Esophagus squamous epithelium (tissue), 5 donors: ENCODE data around the gene SEMA4B. TPM values are rescaled to one million over a fixed set of nuclear protein-coding genes. Genes with fewer than 3 reads are reported as not detected.

Experiments
- DNase-seq: peaks from one replicate; lab custom pipeline; 2025; lab: John Stamatoyannopoulos, UW
- H3K27ac ChIP-seq, 4 donors: fragments of 200-600 bp; sonication (generic); one replicate each; pipeline ENCODE4 v1.5.1; 2016 to 2019; ENCODE audit warnings: mild to moderate bottlenecking in 1 of 4
- H3K27me3 ChIP-seq, 4 donors: fragments of 200-600 bp; sonication (generic); 1 replicate in 3 of 4; 2 replicates in 1 of 4; pipeline versions ENCODE4 v1.5.1 to v1.6.0; 2017 to 2021; ENCODE audit warnings: antibody characterized with exemption in 1 of 4
- H3K36me3 ChIP-seq, 3 donors: fragments of 200-600 bp; sonication (generic); one replicate each; pipeline ENCODE4 v1.5.1; 2016 to 2019
- H3K4me1 ChIP-seq, 3 donors: fragments of 200-600 bp; sonication (generic); one replicate each; pipeline ENCODE4 v1.5.1; 2017 to 2019
- H3K4me3 ChIP-seq, 4 donors: fragments of 200-600 bp; sonication (generic); 1 replicate in 3 of 4; 2 replicates in 1 of 4; pipeline ENCODE4 v1.5.1; 2016 to 2019; ENCODE audit warnings: mild to moderate bottlenecking in 2 of 4, moderate library complexity in 1 of 4
- H3K9me3 ChIP-seq, 3 donors: fragments of 200-600 bp; sonication (generic); one replicate each; pipeline ENCODE4 v1.5.1; 2016 to 2019
- CTCF ChIP-seq, 6 experiments: fragments of 450-650 bp in 4 of 6; fragments of 200-600 bp in 2 of 6; sonication (generic) in 2 of 6; IDR thresholded peaks; one replicate each; pipeline ENCODE4 v1.5.1; 2016 to 2019; ENCODE audit warnings: antibody characterized with exemption in 6 of 6, mild to moderate bottlenecking in 4 of 6, moderate library complexity in 4 of 6
- POLR2A ChIP-seq, 4 donors: fragments of 450-650 bp; IDR thresholded peaks; one replicate each; pipeline ENCODE4 v1.6.1; 2017; ENCODE audit warnings: antibody characterized with exemption in 4 of 4, mild to moderate bottlenecking in 4 of 4, moderate library complexity in 3 of 4
- WGBS, 2 donors: methylation state at CpG; one replicate each; pipeline ENCODE4 v1.1.5; 2018; 5-methylcytosine and 5-hydroxymethylcytosine counted together
- intact Hi-C: fragments of 100-400 bp; cut with DNase I; formaldehyde crosslinking; loops from one replicate; pipeline ENCODE4 v1.15.0; 2022
- total RNA-seq, 4 donors: library from RNA; depleted of rRNA; stranded (reverse); fragments of >200 nt; gene quantifications; one replicate each; pipeline ENCODE4 v1.1.0, GENCODE V29; 2016
- donor health status: DM: yes; HTN: yes; CAD: no.

The SEMA4B gene
- total RNA-seq, 4 donors from 2014 or later = 87.9 to 209 (median 136) TPM

- H3K4me3 ChIP-seq = peak overlapping the region in 3 of 4 donors; percentile 5 to 30 (median 13)
- 18 to 52% methylated on average over 3 to 6 of the region's 10 CpGs for WGBS, 2 donors
- H3K27me3 ChIP-seq = no peaks in the 10 kb centered on the region
- H3K4me1 ChIP-seq = peaks cover 49 to 100% (median 78%) of the 10 kb centered on the region in 3 donors
- H3K27ac ChIP-seq = peak overlapping the region; percentile 92 to 99 (median 97)
- intact Hi-C loops = no loop called here
- TF ChIP-seq CTCF (IDR thresholded peaks at IDR 0.05) = no peak
- TF ChIP-seq POLR2A (IDR thresholded peaks at IDR 0.05) = peak in 1 of 4 donors; percentile 30
- no peak for DNase-seq
- peaks cover 0 to 14% (median 0%) of the 10 kb centered on the region in 3 donors for H3K36me3 ChIP-seq
- no peaks in the 10 kb centered on the region for H3K9me3 ChIP-seq
Observed at GRCh38 chr15:90190606-90191343, 10.4 kb upstream of the SEMA4B start.

- Histone ChIP-seq H3K27ac (peak overlapping the region; percentile 92 to 99 (median 97)), H3K4me1 (peaks cover 49 to 96% (median 73%) of the 10 kb centered on the region in 3 donors), H3K27me3 (no peaks in the 10 kb centered on the region), H3K9me3 (no peaks in the 10 kb centered on the region), H3K4me3 (peak overlapping the region in 2 of 4 donors; percentile 13 to 30), H3K36me3 (peaks cover 0 to 18% (median 0%) of the 10 kb centered on the region in 3 donors)
- TF ChIP-seq POLR2A (IDR thresholded peaks at IDR 0.05) (no peak), CTCF (IDR thresholded peaks at IDR 0.05) (no peak)
- WGBS, 2 donors = 8 to 40% methylated on average over 2 to 3 of the region's 3 CpGs
- no peak for DNase-seq
- intact Hi-C loops = no loop called here
Observed at GRCh38 chr15:90191344-90191687, 9.8 kb upstream of the SEMA4B start.

- peak overlapping the region in 3 of 4 donors; percentile 1 to 30 (median 13) for H3K4me3 ChIP-seq
- H3K4me1 ChIP-seq = peaks cover 49 to 89% (median 66%) of the 10 kb centered on the region in 3 donors
- no peaks in the 10 kb centered on the region for H3K27me3 ChIP-seq
- intact Hi-C loops = no loop called here
- peaks cover 0 to 25% (median 0%) of the 10 kb centered on the region in 3 donors for H3K36me3 ChIP-seq
- WGBS, 2 donors = 16 to 20% methylated on average over 4 to 5 of the region's 7 CpGs
- TF ChIP-seq CTCF (IDR thresholded peaks at IDR 0.05) (no peak), POLR2A (IDR thresholded peaks at IDR 0.05) (peak in 1 of 4 donors; percentile 30)
- peak; percentile 55 for DNase-seq
- H3K27ac ChIP-seq = peak overlapping the region; percentile 92 to 99 (median 97)
- no peaks in the 10 kb centered on the region for H3K9me3 ChIP-seq
Observed at GRCh38 chr15:90191794-90192509, 9.2 kb upstream of the SEMA4B start.

GRCh38 chr15:90192961-90193786 is 8.0 kb upstream of the SEMA4B start:
- intact Hi-C loops = no loop called here
- Histone ChIP-seq H3K9me3 (no peaks in the 10 kb centered on the region), H3K27me3 (no peaks in the 10 kb centered on the region), H3K36me3 (peaks cover 0 to 32% (median 0%) of the 10 kb centered on the region in 3 donors), H3K4me3 (peak overlapping the region in 3 of 4 donors; percentile 1 to 30 (median 13)), H3K4me1 (peaks cover 45 to 86% (median 55%) of the 10 kb centered on the region in 3 donors), H3K27ac (peak overlapping the region; percentile 92 to 99 (median 97))
- WGBS, 2 donors = 30 to 33% methylated on average over 12 to 14 of the region's 16 CpGs
- no peak for TF ChIP-seq CTCF (IDR thresholded peaks at IDR 0.05)
- TF ChIP-seq POLR2A (IDR thresholded peaks at IDR 0.05) = no peak
- DNase-seq = no peak
